ENCODE results near the gene HPCA. TPM values are rescaled to one million over a fixed set of nuclear protein-coding genes. Genes with fewer than 3 reads are reported as not detected.

The HPCA gene
- total and polyA plus RNA-seq, 2 experiments from 2014 or later: 0.85 TPM; not detected in 1

- Histone ChIP-seq H3K4me2 (peak within 1 kb of the TSS; percentile 98), H3K4me1 (ENCODE audit: insufficient read depth) (peaks cover 4% of the 10 kb centered on the region), H3K79me2 (no peaks in the 10 kb centered on the region), H3K9me3 (ENCODE audit: low read depth) (no peaks in the 10 kb centered on the region), H2AFZ (peak within 1 kb of the TSS; percentile 98), H3K27me3 (no peaks in the 10 kb centered on the region), H4K20me1 (ENCODE audit: insufficient read depth, poor library complexity, severe bottlenecking) (no peaks in the 10 kb centered on the region), H3K27ac (peak within 1 kb of the TSS; percentile 43), H3K4me3 (peak within 1 kb of the TSS; percentile 67), H3K36me3 (replicated peaks; ENCODE audit: insufficient read depth, low read depth) (no peaks in the 10 kb centered on the region), H3K9me2 (replicated peaks; ENCODE audit: insufficient read depth) (no peaks in the 10 kb centered on the region)
- no peak for TF ChIP-seq EZH2phosphoT487 (IDR thresholded peaks at IDR 0.05; ENCODE audit: low read depth, severe bottlenecking, unreplicated experiment)
- TF ChIP-seq EZH2 (IDR thresholded peaks at IDR 0.05; ENCODE audit: borderline replicate concordance): no peak
- no peak for TF ChIP-seq CTCF (IDR thresholded peaks at IDR 0.05; ENCODE audit: poor library complexity)
- WGBS (ENCODE audit: low lambda C conversion rate, missing lambda C conversion rate): 5% methylated on average over 26 of the region's 92 CpGs
- peak; percentile 86 for DNase-seq (ENCODE audit: low spot score)
Measured at GRCh38 chr1:32900956-32901822, 14.9 kb downstream of the HPCA start, which contains the start of gene TMEM54. TSS of gene TMEM54 (minus strand) at chr1:32901389. CDS start at chr1:32901238, 151 bp downstream.

- no peaks in the 10 kb centered on the region for H3K36me3 ChIP-seq (replicated peaks; ENCODE audit: insufficient read depth, low read depth)
- H3K27me3 ChIP-seq: no peaks in the 10 kb centered on the region
- H3K9me2 ChIP-seq (replicated peaks; ENCODE audit: insufficient read depth): no peaks in the 10 kb centered on the region
- H3K4me1 ChIP-seq (ENCODE audit: insufficient read depth): peaks cover 4% of the 10 kb centered on the region
- WGBS (ENCODE audit: low lambda C conversion rate, missing lambda C conversion rate): 49% methylated on average over 17 of the region's 24 CpGs
- no peaks in the 10 kb centered on the region for H4K20me1 ChIP-seq (ENCODE audit: insufficient read depth, poor library complexity, severe bottlenecking)
- no peaks in the 10 kb centered on the region for H3K9me3 ChIP-seq (ENCODE audit: low read depth)
- H3K79me2 ChIP-seq: no peaks in the 10 kb centered on the region
- no peak for DNase-seq (ENCODE audit: low spot score)
- TF ChIP-seq CTCF (IDR thresholded peaks at IDR 0.05; ENCODE audit: poor library complexity) (no peak), EZH2phosphoT487 (IDR thresholded peaks at IDR 0.05; ENCODE audit: low read depth, severe bottlenecking, unreplicated experiment) (no peak), EZH2 (IDR thresholded peaks at IDR 0.05; ENCODE audit: borderline replicate concordance) (no peak)
- peak overlapping the region; percentile 43 for H3K27ac ChIP-seq
- peak overlapping the region; percentile 55 for H3K4me3 ChIP-seq
- peak overlapping the region; percentile 98 for H2AFZ ChIP-seq
- H3K4me2 ChIP-seq: peak overlapping the region; percentile 98
Measured at GRCh38 chr1:32901823-32902534, 15.7 kb downstream of the HPCA start.

- Histone ChIP-seq H4K20me1 (ENCODE audit: insufficient read depth, poor library complexity, severe bottlenecking) (no peaks in the 10 kb centered on the region), H3K27me3 (no peaks in the 10 kb centered on the region), H3K9me2 (replicated peaks; ENCODE audit: insufficient read depth) (no peaks in the 10 kb centered on the region), H3K27ac (no peak overlapping the region), H3K4me1 (ENCODE audit: insufficient read depth) (peaks cover 4% of the 10 kb centered on the region), H3K9me3 (ENCODE audit: low read depth) (no peaks in the 10 kb centered on the region), H3K4me3 (no peak overlapping the region), H2AFZ (no peak overlapping the region), H3K36me3 (replicated peaks; ENCODE audit: insufficient read depth, low read depth) (no peaks in the 10 kb centered on the region), H3K79me2 (no peaks in the 10 kb centered on the region), H3K4me2 (no peak overlapping the region)
- no peak for DNase-seq (ENCODE audit: low spot score)
- TF ChIP-seq EZH2phosphoT487 (IDR thresholded peaks at IDR 0.05; ENCODE audit: low read depth, severe bottlenecking, unreplicated experiment) (no peak), CTCF (IDR thresholded peaks at IDR 0.05; ENCODE audit: poor library complexity) (no peak), EZH2 (IDR thresholded peaks at IDR 0.05; ENCODE audit: borderline replicate concordance) (no peak)
- 80% methylated on average over 6 of the region's 6 CpGs for WGBS (ENCODE audit: low lambda C conversion rate, missing lambda C conversion rate)
Measured at GRCh38 chr1:32902535-32902920, 16.2 kb downstream of the HPCA start.
